PC-3 (cell line): ENCODE measurements around the gene SCAPER. TPM values are rescaled to one million over a fixed set of nuclear protein-coding genes. Genes with fewer than 3 reads are reported as not detected.

ENCODE experiments used
- ATAC-seq: fragments of 200-7000 bp; cut with Tn5 transposase; 2 replicates; pipeline ENCODE4 v1.9.1; 2020; ENCODE audit warnings: mild to moderate bottlenecking, moderate library complexity
- BruUV-seq: library from RNA; stranded (reverse); fragments of 400-500 nt; replicated peaks from 2 replicates; lab custom pipeline; 2021; lab: Mats Ljungman, UMichigan
- CTCF ChIA-PET: fragments of 300-600 bp; sonication (Branson Sonifier 250); formaldehyde crosslinking; loops from one replicate; lab custom pipeline; 2022; ENCODE audit warnings: antibody characterized with exemption; lab: Charles Lee
- POLR2A ChIA-PET: fragments of 300-600 bp; sonication (Branson Sonifier 250); formaldehyde crosslinking; loops from one replicate; lab custom pipeline; 2022; ENCODE audit warnings: antibody characterized with exemption; ENCODE audit not compliant: unreplicated experiment; lab: Charles Lee
- DNase-seq: peaks from one replicate; pipeline ENCODE4 v3.0.0-alpha.2; 2015
- H2AFZ ChIP-seq: fragments of 300-600 bp; sonication (generic); 2 replicates; pipeline ENCODE4 v1.6.0; 2016; ENCODE audit warnings: antibody characterized with exemption, low read length
- H3F3A ChIP-seq: fragments of 300-600 bp; sonication (generic); one replicate; pipeline ENCODE4 v1.6.0; 2017; ENCODE audit warnings: antibody characterized with exemption, low read length, control low read depth, mild to moderate bottlenecking; ENCODE audit not compliant: unreplicated experiment
- H3K27ac ChIP-seq: fragments of 300-600 bp; sonication (generic); 2 replicates; pipeline ENCODE4 v1.5.1; 2016; ENCODE audit warnings: mild to moderate bottlenecking, low read length
- H3K27me3 ChIP-seq: fragments of 300-600 bp; sonication (generic); 2 replicates; pipeline ENCODE4 v1.6.1; 2016; ENCODE audit warnings: low read length, mixed read lengths
- H3K36me3 ChIP-seq: fragments of 300-600 bp; sonication (generic); 2 replicates; pipeline ENCODE4 v1.6.1; 2016; ENCODE audit warnings: low read depth, mixed run types, low read length, mixed read lengths
- H3K4me1 ChIP-seq: fragments of 300-600 bp; sonication (generic); 2 replicates; pipeline ENCODE4 v1.5.1; 2016; ENCODE audit warnings: low read length; ENCODE audit not compliant: insufficient read depth
- H3K4me2 ChIP-seq: fragments of 300-600 bp; sonication (generic); 2 replicates; pipeline ENCODE4 v1.6.0; 2016; ENCODE audit warnings: low read length
- H3K4me3 ChIP-seq: fragments of 300-600 bp; sonication (generic); 2 replicates; pipeline ENCODE4 v1.5.1; 2016; ENCODE audit warnings: mild to moderate bottlenecking, low read length, mixed read lengths
- H3K79me2 ChIP-seq: fragments of 300-600 bp; sonication (generic); 2 replicates; pipeline ENCODE4 v1.6.1; 2017; ENCODE audit warnings: low read length, mixed read lengths
- H3K9ac ChIP-seq: fragments of 300-600 bp; sonication (generic); 2 replicates; pipeline ENCODE4 v1.6.0; 2016; ENCODE audit warnings: mild to moderate bottlenecking, low read length
- H3K9me2 ChIP-seq: fragments of 300-600 bp; sonication (generic); replicated peaks from 2 replicates; pipeline ENCODE4 v1.6.1; 2016; ENCODE audit warnings: mixed run types, low read length, mixed read lengths
- H3K9me3 ChIP-seq: fragments of 300-600 bp; sonication (generic); 2 replicates; pipeline ENCODE4 v1.6.1; 2016; ENCODE audit warnings: low read length, mixed read lengths
- H4K20me1 ChIP-seq: fragments of 300-600 bp; sonication (generic); 2 replicates; pipeline ENCODE4 v1.6.1; 2016; ENCODE audit warnings: low read length, mixed read lengths
- CTCF ChIP-seq: fragments of 300-600 bp; sonication (generic); conservative IDR thresholded peaks from 2 replicates; pipeline ENCODE4 v1.5.1; 2017; ENCODE audit warnings: antibody characterized with exemption, low read depth, mild to moderate bottlenecking, low read length
- EZH2 ChIP-seq: fragments of 300-600 bp; sonication (generic); IDR thresholded peaks from one replicate; pipeline ENCODE4 v1.6.1; 2017; ENCODE audit warnings: antibody characterized with exemption, mild to moderate bottlenecking, low read length; ENCODE audit not compliant: unreplicated experiment
- EZH2phosphoT487 ChIP-seq: fragments of 300-600 bp; sonication (generic); IDR thresholded peaks from 2 replicates; pipeline ENCODE4 v1.6.1; 2018; ENCODE audit warnings: mild to moderate bottlenecking, antibody characterized with exemption, low read length, borderline replicate concordance
- intact Hi-C: fragments of 100-400 bp; cut with micrococcal nuclease; formaldehyde crosslinking; loops from 2 replicates; pipeline ENCODE4 v1.9.0; 2023
- total RNA-seq: library from RNA; depleted of rRNA; stranded (reverse); fragments of >200 nt; gene quantifications from 2 replicates; pipeline ENCODE4 v1.2.3, GENCODE V29; 2014

The SCAPER gene
- total RNA-seq, 1 experiment from 2014 or later = 6.0 TPM

GRCh38 chr15:76333720-76334437 is 571.3 kb downstream of the SCAPER start:
- no peaks in the 10 kb centered on the region for H3K9me3 ChIP-seq
- peaks cover 12% of the 10 kb centered on the region for H3K79me2 ChIP-seq
- no peak overlapping the region for H3K4me3 ChIP-seq
- ATAC-seq (no peak), DNase-seq (peak; percentile 19)
- H3F3A ChIP-seq = no peaks in the 10 kb centered on the region
- no peak overlapping the region for H3K9ac ChIP-seq
- no TSS peak for BruUV-seq
- intact Hi-C loops = loop anchor here (10.0 kb wide), 1 partner anchor 531 kb away; no protein-coding TSS in a partner anchor
- peaks cover 21% of the 10 kb centered on the region for H3K4me1 ChIP-seq
- no peak overlapping the region for H3K27ac ChIP-seq
- TF ChIP-seq EZH2 (no peak), CTCF (peak; percentile 51)
- H3K9me2 ChIP-seq = no peaks in the 10 kb centered on the region
- H3K4me2 ChIP-seq = no peak overlapping the region
- no peak overlapping the region for H2AFZ ChIP-seq
- CTCF ChIA-PET = interaction anchor here (0.7 kb wide), 1 partner anchor 27 kb away, joined by 3 read pairs; no protein-coding TSS in a partner anchor
- no peaks in the 10 kb centered on the region for H4K20me1 ChIP-seq
- POLR2A ChIA-PET = no interaction called here
- no peaks in the 10 kb centered on the region for H3K27me3 ChIP-seq
- H3K36me3 ChIP-seq = no peaks in the 10 kb centered on the region

GRCh38 chr15:76333309-76333708 is 571.8 kb downstream of the SCAPER start:
- H2AFZ ChIP-seq = no peak overlapping the region
- H3K9ac ChIP-seq = no peak overlapping the region
- peaks cover 8% of the 10 kb centered on the region for H3K79me2 ChIP-seq
- H3K4me1 ChIP-seq = peaks cover 21% of the 10 kb centered on the region
- no peak overlapping the region for H3K4me2 ChIP-seq
- H3K27ac ChIP-seq = no peak overlapping the region
- BruUV-seq = no TSS peak
- no peaks in the 10 kb centered on the region for H4K20me1 ChIP-seq
- no peaks in the 10 kb centered on the region for H3K27me3 ChIP-seq
- no peak for DNase-seq
- TF ChIP-seq EZH2phosphoT487 = no peak
- TF ChIP-seq EZH2 = no peak
- TF ChIP-seq CTCF = no peak
- intact Hi-C loops = loop anchor here (10.0 kb wide), 1 partner anchor 531 kb away; no protein-coding TSS in a partner anchor
- H3F3A ChIP-seq = no peaks in the 10 kb centered on the region
- H3K9me2 ChIP-seq = no peaks in the 10 kb centered on the region
- H3K36me3 ChIP-seq = no peaks in the 10 kb centered on the region
- ChIA-PET POLR2A (no interaction called here), CTCF (interaction anchor here (0.7 kb wide), 1 partner anchor 27 kb away, joined by 3 read pairs; no protein-coding TSS in a partner anchor)
- no peak overlapping the region for H3K4me3 ChIP-seq
- no peaks in the 10 kb centered on the region for H3K9me3 ChIP-seq
- no peak for ATAC-seq

GRCh38 chr15:76332796-76333195 is 572.3 kb downstream of the SCAPER start:
- H3K4me3 ChIP-seq = no peak overlapping the region
- ChIA-PET CTCF (interaction anchor here (0.7 kb wide), 1 partner anchor 26 kb away, joined by 3 read pairs; no protein-coding TSS in a partner anchor), POLR2A (no interaction called here)
- H3K27me3 ChIP-seq = no peaks in the 10 kb centered on the region
- no peaks in the 10 kb centered on the region for H3K36me3 ChIP-seq
- no peaks in the 10 kb centered on the region for H3F3A ChIP-seq
- no peak overlapping the region for H3K4me2 ChIP-seq
- no peaks in the 10 kb centered on the region for H3K9me3 ChIP-seq
- intact Hi-C loops = loop anchor here (10.0 kb wide), 1 partner anchor 532 kb away; no protein-coding TSS in a partner anchor
- peaks cover 21% of the 10 kb centered on the region for H3K4me1 ChIP-seq
- H3K9ac ChIP-seq = no peak overlapping the region
- no peak for TF ChIP-seq EZH2
- TF ChIP-seq CTCF = no peak
- no peak for TF ChIP-seq EZH2phosphoT487
- no TSS peak for BruUV-seq
- no peak overlapping the region for H3K27ac ChIP-seq
- H4K20me1 ChIP-seq = no peaks in the 10 kb centered on the region
- H2AFZ ChIP-seq = no peak overlapping the region
- peaks cover 5% of the 10 kb centered on the region for H3K79me2 ChIP-seq
- ATAC-seq = no peak
- H3K9me2 ChIP-seq = no peaks in the 10 kb centered on the region
- no peak for DNase-seq
